Islet of Langerhans (tissue), 1 donor: ENCODE results near the gene TTYH1.
"Not testable (repeated sequence)": the region's sequence is repeated elsewhere in the genome, so short reads cannot be mapped to it uniquely, and the experiment has no call there.

ENCODE experiments used
- FAIRE-seq: peaks from one replicate; lab custom pipeline; 2011; peaks lifted over from hg19 to GRCh38; lab: Jason Lieb, UNC

Gene TTYH1

GRCh38 chr19:54415208-54415900, at the start of gene TTYH1:
TSS of gene TTYH1 (plus strand) at chr19:54415464. CDS start at chr19:54415553, 89 bp downstream.
- FAIRE-seq = no peak

GRCh38 chr19:54365798-54366197, 49.5 kb upstream of the TTYH1 start:
- not testable (repeated sequence) for FAIRE-seq

- no peak for FAIRE-seq
Observed at GRCh38 chr19:54366811-54367210, 48.5 kb upstream of the TTYH1 start.

- no peak for FAIRE-seq
Observed at GRCh38 chr19:54369082-54369687, 46.1 kb upstream of the TTYH1 start.

- FAIRE-seq = not testable (repeated sequence)
Observed at GRCh38 chr19:54369688-54370433, 45.4 kb upstream of the TTYH1 start.

GRCh38 chr19:54370434-54370796, 44.8 kb upstream of the TTYH1 start:
- not testable (repeated sequence) for FAIRE-seq

DNA sequence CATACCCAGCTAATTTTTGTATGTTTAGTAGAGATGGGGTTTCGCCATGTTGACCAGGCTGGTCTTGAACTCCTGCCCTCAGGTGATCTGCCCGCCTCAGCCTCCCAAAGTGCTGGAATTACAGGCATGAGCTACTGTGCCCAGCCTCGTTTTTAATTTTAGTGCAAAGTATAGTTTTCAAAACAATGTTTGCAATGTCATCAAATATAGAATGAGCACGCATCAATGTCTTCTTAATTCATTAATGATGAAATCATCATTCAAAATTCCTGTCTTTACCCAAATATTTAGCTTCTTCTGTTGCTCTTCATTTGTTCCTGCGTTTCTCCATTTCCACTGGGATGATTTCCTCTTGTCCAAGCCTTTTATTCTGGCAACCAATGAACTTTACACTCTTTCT, 43.8 kb upstream of the TTYH1 start:
- FAIRE-seq = not testable (repeated sequence)

GRCh38 chr19:54373781-54374631, 41.3 kb upstream of the TTYH1 start:
- FAIRE-seq = no peak

GRCh38 chr19:54375181-54375938, 39.9 kb upstream of the TTYH1 start:
- not testable (repeated sequence) for FAIRE-seq

DNA sequence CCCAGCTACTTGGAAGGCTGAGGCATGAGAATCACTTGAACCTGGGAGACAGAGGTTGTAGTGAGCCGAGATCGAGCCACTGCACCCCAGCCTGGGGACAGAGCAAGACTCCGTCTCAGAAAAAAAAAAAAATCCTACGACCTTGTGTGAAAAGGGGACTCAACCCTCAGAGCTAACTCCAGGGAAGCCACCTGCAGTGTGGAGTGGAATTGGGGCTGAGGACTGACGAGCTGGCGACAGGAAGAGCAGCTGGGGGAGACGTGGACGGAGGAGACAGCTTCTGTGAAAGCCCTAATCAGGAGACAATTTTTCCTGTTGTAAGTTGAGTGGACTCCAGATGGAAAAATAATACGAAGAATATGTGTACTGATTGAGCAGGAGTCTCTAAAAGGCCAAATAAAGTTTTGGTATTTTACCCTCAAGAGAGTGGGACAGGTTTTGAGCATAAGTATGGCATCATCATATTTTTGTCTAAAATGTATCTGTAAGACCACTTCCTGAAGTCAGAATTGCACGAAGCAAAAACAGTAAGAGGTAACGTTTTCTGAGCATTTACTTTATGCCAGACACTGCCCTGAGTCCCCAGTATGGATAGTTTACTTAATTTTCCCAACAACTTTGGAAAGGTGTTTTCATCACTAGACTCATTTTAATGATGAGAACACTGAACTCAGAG, 38.5 kb upstream of the TTYH1 start:
- FAIRE-seq = no peak

DNA sequence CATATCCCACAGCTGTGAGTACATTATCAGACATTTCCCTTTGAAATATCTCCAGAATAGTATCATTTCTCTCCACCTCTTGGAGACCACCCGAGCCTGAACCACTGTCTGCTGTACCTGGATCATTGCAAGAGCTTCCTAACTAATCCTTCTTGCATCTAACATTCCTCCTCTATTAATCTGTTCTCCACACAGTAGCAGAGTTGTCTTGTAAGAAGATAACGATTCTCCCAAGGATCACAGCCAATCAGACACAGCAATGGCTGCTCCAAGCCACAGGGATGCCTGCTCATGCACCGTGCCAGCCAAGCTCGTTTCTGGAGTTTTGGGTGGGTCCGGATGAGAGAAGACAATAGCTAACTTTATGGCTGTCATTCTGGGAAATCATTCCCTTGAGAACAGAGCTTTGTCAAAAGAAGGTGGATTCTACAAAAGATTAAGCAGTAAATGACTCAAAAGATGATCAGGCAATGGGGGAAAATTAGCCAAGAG, 36.0 kb upstream of the TTYH1 start:
- FAIRE-seq = no peak

DNA sequence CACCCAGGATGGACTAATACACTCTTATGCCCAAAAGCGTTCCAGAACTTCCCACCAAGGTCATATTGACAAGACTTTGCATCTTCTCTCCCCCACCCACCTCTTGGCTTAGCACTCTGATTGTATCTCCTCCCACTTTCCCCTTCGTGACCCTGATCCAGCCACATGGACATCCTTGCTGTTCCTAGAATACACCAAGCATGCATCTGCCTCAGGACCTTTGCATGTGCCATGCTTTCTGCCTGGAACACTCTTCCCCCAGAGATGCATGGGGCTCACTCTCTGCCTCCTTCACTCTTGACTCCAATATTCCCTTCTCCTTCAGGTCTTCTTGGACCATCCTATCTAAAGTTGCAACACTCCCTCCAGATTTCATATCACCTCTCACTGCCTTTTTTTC, 34.4 kb upstream of the TTYH1 start:
- no peak for FAIRE-seq

DNA sequence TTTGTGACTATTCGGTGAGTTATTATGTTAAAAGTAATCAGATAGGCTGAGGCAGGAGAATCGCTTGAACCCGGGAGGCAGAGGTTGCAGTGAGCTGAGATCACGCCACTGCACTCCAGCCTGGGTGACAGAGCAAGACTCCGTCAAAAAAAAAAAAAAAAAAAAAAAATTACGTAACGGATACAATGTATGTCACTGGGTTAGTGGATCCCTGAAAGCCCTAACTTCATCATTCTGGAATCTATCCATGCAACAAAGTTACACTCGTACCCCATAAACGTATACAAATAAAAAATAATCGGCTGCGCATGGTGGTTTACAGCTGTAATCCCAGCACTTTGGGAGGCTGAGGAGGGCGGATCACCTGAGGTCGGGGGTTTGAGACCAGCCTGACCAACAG, 33.2 kb upstream of the TTYH1 start:
- FAIRE-seq = not testable (repeated sequence)

DNA sequence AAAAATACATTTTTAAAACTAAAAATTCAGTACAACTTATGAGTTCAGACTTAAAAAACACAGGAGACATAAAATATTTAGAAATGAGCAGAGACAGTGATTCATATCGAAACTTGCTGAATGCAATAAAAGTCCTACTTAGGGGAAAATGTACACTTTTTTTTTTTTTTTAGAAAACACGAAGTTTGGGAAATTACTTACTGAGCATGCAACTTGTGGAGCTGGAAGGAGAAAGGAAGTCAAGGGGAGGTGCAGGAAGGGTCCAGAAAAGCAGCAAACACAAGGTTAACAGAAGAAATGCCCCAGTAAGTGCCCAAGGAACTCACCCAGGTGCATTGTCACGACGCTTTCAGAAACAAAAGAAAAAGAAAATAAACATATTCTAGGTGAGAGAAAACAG, 31.9 kb upstream of the TTYH1 start:
- FAIRE-seq = no peak

DNA sequence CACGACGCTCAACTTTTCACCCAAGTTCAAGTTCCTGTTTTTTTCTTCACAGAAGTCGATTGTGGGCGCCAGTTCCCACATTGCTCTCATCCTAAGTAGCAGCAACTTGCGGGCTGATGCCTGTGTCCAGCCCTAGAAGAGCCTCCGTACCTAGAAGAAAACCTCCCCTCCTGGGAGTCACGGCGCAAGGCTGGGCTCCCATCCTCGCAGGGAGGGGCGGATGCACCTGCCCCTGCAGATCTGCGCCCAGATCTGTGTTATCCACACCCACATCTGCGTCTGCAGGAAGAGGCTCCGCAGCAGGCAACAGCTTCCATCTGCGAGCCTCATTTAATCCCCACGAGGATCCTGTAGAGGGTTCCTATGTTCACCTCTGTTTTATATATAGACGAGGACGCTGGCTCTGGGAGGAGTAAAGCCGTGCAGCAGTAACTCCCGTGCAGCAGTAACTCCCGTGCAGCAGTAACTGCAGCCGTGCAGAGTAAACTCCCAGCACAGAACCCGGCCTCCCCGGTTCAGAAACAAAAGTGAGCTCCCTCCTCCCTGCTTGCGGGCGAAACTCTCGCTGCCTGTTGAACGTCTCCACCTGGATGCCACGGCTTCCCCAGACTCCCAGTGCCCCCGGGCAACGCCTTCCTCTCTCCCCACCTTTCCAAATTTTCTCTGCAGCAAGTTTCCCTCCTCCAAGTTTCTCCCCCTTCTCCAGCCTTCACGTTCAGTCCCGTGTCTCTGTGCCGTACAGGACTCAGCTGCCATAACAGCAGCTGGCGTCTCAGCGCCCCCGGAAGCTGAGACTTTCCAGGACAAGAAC, 27.1 kb upstream of the TTYH1 start:
- no peak for FAIRE-seq

GRCh38 chr19:54388802-54389139, 26.5 kb upstream of the TTYH1 start:
- FAIRE-seq = no peak

- no peak for FAIRE-seq
Observed at GRCh38 chr19:54389553-54389952, 25.7 kb upstream of the TTYH1 start.

GRCh38 chr19:54390942-54391577, 24.2 kb upstream of the TTYH1 start:
- peak; percentile 96 for FAIRE-seq

- FAIRE-seq = no peak
Observed at GRCh38 chr19:54391589-54392061, 23.6 kb upstream of the TTYH1 start.

- no peak for FAIRE-seq
Observed at GRCh38 chr19:54392105-54392504, 23.2 kb upstream of the TTYH1 start.
